BJ (cell line): ENCODE results near the gene TUBGCP6. TPM values are rescaled to one million over a fixed set of nuclear protein-coding genes. Genes with fewer than 3 reads are reported as not detected.

Source experiments
- CTCF ChIA-PET: fragments of 350-600 bp; formaldehyde crosslinking; extraction: SDS; loops from one replicate; lab custom pipeline; 2021; ENCODE audit warnings: antibody characterized with exemption, inconsistent platforms; lab: Yijun Ruan, JAX
- POLR2A ChIA-PET: fragments of 300-600 bp; sonication (Branson Sonifier 250); formaldehyde crosslinking; extraction: SDS; loops from one replicate; lab custom pipeline; 2021; ENCODE audit warnings: antibody characterized with exemption; lab: Charles Lee
- DNase-seq: peaks from one replicate; pipeline ENCODE4 v3.0.0-alpha.2; 2011; ENCODE audit warnings: low read depth
- H3K27me3 ChIP-seq: 2 replicates; pipeline ENCODE4 v1.6.0; 2011; ENCODE audit warnings: low read length; ENCODE audit not compliant: control insufficient read depth, insufficient read depth
- H3K36me3 ChIP-seq: 2 replicates; pipeline ENCODE4 v1.5.1; 2011; ENCODE audit warnings: low read length; ENCODE audit not compliant: control insufficient read depth, insufficient read depth
- H3K4me3 ChIP-seq: 2 replicates; pipeline ENCODE4 v1.5.1; 2011; ENCODE audit warnings: low read depth, mild to moderate bottlenecking, control low read depth, low read length
- CTCF ChIP-seq: IDR thresholded peaks from 2 replicates; pipeline ENCODE4 v1.5.1; 2011; ENCODE audit warnings: low read depth, mild to moderate bottlenecking, control low read depth, inconsistent platforms, low read length, moderate library complexity; ENCODE audit not compliant: insufficient read depth
- polyA plus RNA-seq: library from polyadenylated mRNA; depleted of rRNA; stranded (reverse); fragments of >200 nt; gene quantifications from 2 replicates; pipeline ENCODE4 v1.2.3, GENCODE V29; 2011

The TUBGCP6 gene
- polyA plus RNA-seq, 1 experiment: 17.5 TPM

GRCh38 chr22:50292643-50293440 is 48.0 kb upstream of the TUBGCP6 start:
- Histone ChIP-seq H3K27me3 (no peaks in the 10 kb centered on the region), H3K4me3 (peak overlapping the region; percentile 25), H3K36me3 (peaks cover 38% of the 10 kb centered on the region)
- TF ChIP-seq CTCF: no peak
- DNase-seq: no peak
- POLR2A ChIA-PET: interaction anchor here (0.5 to 1.4 kb wide), 3 partner anchors 9 to 34 kb away, joined by 3 read pairs; no protein-coding TSS in a partner anchor
- CTCF ChIA-PET: interaction anchor here (0.7 to 3.9 kb wide), 9 partner anchors 10 to 49 kb away, joined by 3 to 25 read pairs (median 4); partner anchors contain the start of genes DENND6B and PLXNB2

GRCh38 chr22:50289942-50290630 is 45.3 kb upstream of the TUBGCP6 start:
- peaks cover 56% of the 10 kb centered on the region for H3K36me3 ChIP-seq
- CTCF ChIA-PET: interaction anchor here (0.9 to 1.2 kb wide), 2 partner anchors 37 to 49 kb away, joined by 3 to 4 read pairs; partner anchors contain the start of gene DENND6B
- TF ChIP-seq CTCF: no peak
- H3K4me3 ChIP-seq: no peak overlapping the region
- POLR2A ChIA-PET: no interaction called here
- DNase-seq: no peak
- H3K27me3 ChIP-seq: no peaks in the 10 kb centered on the region

- Histone ChIP-seq H3K36me3 (peaks cover 54% of the 10 kb centered on the region), H3K27me3 (no peaks in the 10 kb centered on the region), H3K4me3 (no peak overlapping the region)
- no peak for DNase-seq
- no peak for TF ChIP-seq CTCF
- ChIA-PET CTCF (interaction anchor here (1.4 kb wide), 1 partner anchor 13 kb away, joined by 6 read pairs; no protein-coding TSS in a partner anchor), POLR2A (no interaction called here)
These were observed 44.5 kb upstream of the TUBGCP6 start for GRCh38 chr22:50289151-50289941.

GRCh38 chr22:50287731-50288130 is 42.9 kb upstream of the TUBGCP6 start:
- ChIA-PET POLR2A (no interaction called here), CTCF (interaction anchor here (0.8 to 1.4 kb wide), 2 partner anchors 11 to 39 kb away, joined by 3 to 6 read pairs; partner anchors contain the start of gene DENND6B)
- DNase-seq: no peak
- Histone ChIP-seq H3K4me3 (no peak overlapping the region), H3K27me3 (no peaks in the 10 kb centered on the region), H3K36me3 (peaks cover 61% of the 10 kb centered on the region)
- no peak for TF ChIP-seq CTCF
